HEK293T (cell line): ENCODE results near the gene CDH1.

ENCODE experiments used
- BHLHE40 ChIP-seq: fragments of 450-650 bp; IDR thresholded peaks from 2 replicates; pipeline ENCODE4 v1.6.1; 2016; ENCODE audit warnings: mild to moderate bottlenecking, moderate library complexity, borderline replicate concordance
- ELF4 ChIP-seq: fragments of 450-650 bp; IDR thresholded peaks from 2 replicates; pipeline ENCODE4 v1.6.1; 2017; ENCODE audit warnings: antibody characterized with exemption
- FOXA1 ChIP-seq: fragments of 450-650 bp; IDR thresholded peaks from 2 replicates; pipeline ENCODE4 v1.6.1; 2016; ENCODE audit warnings: mild to moderate bottlenecking
- SP1 ChIP-seq: fragments of 450-650 bp; IDR thresholded peaks from 2 replicates; pipeline ENCODE4 v1.6.1; 2017
- SUZ12 ChIP-seq: fragments of 450-650 bp; IDR thresholded peaks from 2 replicates; pipeline ENCODE4 v1.6.1; 2016; ENCODE audit warnings: mild to moderate bottlenecking

DNA sequence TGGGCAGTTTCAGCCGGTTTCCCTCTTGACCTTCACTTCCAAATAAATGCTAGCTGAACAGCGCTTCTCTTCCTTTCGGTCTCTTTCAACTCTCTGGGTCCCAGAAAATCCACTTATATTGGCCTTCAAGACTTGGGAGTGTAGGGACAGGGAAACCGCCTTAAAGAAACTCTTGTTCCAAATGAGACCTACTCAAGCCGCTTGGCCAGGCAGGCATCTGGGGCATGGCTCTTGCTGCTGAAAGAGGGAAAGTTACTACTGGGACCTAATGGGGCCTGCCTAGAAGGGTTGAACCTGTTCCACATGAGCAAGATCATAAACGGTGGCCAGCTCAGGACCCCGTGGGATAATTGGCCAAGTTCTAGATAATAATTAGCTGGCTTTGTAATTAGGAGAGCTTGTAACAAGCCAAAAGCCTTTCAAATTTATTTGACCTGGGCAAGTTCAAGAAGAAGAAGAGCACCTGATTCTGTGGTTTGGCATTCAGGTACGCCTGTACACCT, 13.2 kb downstream of the CDH1 start:
- TF ChIP-seq BHLHE40 (no peak), SP1 (no peak), FOXA1 (no peak), ELF4 (no peak), SUZ12 (no peak)
